ENCODE results near the gene CCNI2. TPM values are rescaled to one million over a fixed set of nuclear protein-coding genes. Genes with fewer than 3 reads are reported as not detected.

CCNI2 gene
- polyA plus RNA-seq, 1 donor (not counting 4 experiments of a cell fraction or from before 2014, with no cell fraction given) = not detected

DNA sequence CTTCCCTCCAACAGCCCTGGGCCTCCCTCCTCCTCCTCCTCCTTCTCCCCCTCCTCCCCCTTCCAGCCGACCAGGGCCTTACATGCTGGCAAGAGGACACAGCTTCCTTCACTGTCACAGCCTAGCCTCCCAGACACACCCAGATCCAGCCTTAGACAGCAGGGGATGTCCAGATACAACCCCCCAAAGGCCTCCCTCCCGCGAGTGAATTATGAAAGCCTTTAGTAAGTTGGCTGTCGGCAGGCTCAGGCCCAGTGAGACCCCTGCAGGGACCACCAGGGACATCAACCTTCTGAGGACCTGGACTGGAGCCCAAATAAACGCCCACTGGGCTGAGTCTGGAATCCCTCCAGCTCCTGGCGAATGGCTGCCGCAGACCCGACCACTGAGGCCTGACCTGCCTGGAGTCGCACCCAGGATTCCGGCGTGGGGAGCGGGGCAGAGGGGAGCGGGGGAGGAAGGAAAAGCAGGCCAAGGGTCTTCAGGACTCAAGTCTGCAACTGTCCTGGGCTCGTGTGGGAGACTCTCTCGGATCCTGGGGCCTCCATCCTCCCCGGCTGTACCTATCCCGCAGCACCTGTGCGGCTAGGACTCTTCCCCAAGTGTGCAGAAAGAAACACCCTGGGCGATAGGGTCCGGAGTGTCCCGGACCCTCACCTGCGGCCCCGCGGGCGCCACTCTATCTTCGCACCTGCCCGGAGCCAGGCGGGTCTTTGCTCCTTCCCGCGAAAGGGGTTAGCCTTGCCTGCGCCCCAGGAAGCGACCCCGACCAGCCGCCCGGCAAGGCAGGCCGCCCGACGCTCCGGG, 29.1 kb downstream of the CCNI2 start:
- dilution Hi-C loops (cut with MboI; ENCODE audit: extremely low pct_ligation_motif_present, low sequenced_read_pairs) = no loop called here
- Histone ChIP-seq H3K79me2 (ENCODE audit: control insufficient read depth, insufficient read depth, low read length) (peaks cover 42% of the 10 kb centered on the region), H3K36me3 (ENCODE audit: control insufficient read depth in 2 of 2, extremely low read depth in 1 of 2, insufficient read depth in 2 of 2, low read length in 2 of 2) (peaks cover 0 to 7% of the 10 kb centered on the region in 2 experiments), H2AFZ (ENCODE audit: control insufficient read depth, low read length) (peak overlapping the region; percentile 27), H3K4me1 (ENCODE audit: control insufficient read depth, extremely low read depth, insufficient read depth, low read length) (peaks cover 23% of the 10 kb centered on the region), H3K4me2 (ENCODE audit: control insufficient read depth, extremely low read depth, insufficient read depth, low read depth, low read length) (peak overlapping the region; percentile 78), H3K9ac (ENCODE audit: control insufficient read depth, extremely low read depth, insufficient read depth, low read length) (peak overlapping the region; percentile 43), H3K27me3 (ENCODE audit: control insufficient read depth, extremely low read depth, insufficient read depth, low read length) (no peaks in the 10 kb centered on the region), H3K9me3 (ENCODE audit: control insufficient read depth, low read depth, low read length) (no peaks in the 10 kb centered on the region), H4K20me1 (ENCODE audit: control insufficient read depth, extremely low read depth, insufficient read depth, low read length) (no peaks in the 10 kb centered on the region), H3K4me3 (ENCODE audit: control insufficient read depth in 2 of 3, extremely low read depth in 1 of 3, insufficient read depth in 2 of 3, low read depth in 1 of 3, low read length in 3 of 3) (peak overlapping the region; percentile 69 to 80 (median 69)), H3K27ac (ENCODE audit: control insufficient read depth, insufficient read depth, low read length) (no peak overlapping the region), H3K9me1 (ENCODE audit: control insufficient read depth, extremely low read depth, insufficient read depth, low read length) (peaks cover 2% of the 10 kb centered on the region)
- DNase-seq (ENCODE audit: low read depth, low spot score) = no peak
- no peak for TF ChIP-seq EZH2 (IDR thresholded peaks at IDR 0.05; ENCODE audit: low read length)
- TF ChIP-seq, protein P1, sequence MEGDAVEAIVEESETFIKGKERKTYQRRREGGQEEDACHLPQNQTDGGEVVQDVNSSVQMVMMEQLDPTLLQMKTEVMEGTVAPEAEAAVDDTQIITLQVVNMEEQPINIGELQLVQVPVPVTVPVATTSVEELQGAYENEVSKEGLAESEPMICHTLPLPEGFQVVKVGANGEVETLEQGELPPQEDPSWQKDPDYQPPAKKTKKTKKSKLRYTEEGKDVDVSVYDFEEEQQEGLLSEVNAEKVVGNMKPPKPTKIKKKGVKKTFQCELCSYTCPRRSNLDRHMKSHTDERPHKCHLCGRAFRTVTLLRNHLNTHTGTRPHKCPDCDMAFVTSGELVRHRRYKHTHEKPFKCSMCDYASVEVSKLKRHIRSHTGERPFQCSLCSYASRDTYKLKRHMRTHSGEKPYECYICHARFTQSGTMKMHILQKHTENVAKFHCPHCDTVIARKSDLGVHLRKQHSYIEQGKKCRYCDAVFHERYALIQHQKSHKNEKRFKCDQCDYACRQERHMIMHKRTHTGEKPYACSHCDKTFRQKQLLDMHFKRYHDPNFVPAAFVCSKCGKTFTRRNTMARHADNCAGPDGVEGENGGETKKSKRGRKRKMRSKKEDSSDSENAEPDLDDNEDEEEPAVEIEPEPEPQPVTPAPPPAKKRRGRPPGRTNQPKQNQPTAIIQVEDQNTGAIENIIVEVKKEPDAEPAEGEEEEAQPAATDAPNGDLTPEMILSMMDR (optimal IDR thresholded peaks at IDR 0.05 in 1 of 3, IDR thresholded peaks at IDR 0.05 in 1 of 3, conservative IDR thresholded peaks at IDR 0.05 in 1 of 3; ENCODE audit: extremely low read depth in 1 of 3, insufficient read depth in 2 of 3, low read length in 3 of 3) = no peak
- no peak for FAIRE-seq

DNA sequence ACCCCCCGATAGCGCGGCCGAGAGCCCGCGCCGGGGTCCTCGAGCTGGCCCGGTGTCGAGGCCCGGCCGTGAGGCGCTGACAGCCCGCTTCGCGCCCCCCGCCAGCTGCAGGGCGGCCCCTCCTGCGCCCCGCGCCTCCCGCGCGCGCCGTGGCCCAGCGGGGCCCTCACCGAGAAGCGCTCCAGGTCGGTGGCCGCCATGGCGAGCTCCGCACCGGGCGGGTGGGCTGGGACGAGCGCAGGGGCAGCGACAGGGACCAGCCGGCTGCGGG, 29.6 kb downstream of the CCNI2 start:
- Histone ChIP-seq H3K79me2 (ENCODE audit: control insufficient read depth, insufficient read depth, low read length) (peaks cover 41% of the 10 kb centered on the region), H3K9ac (ENCODE audit: control insufficient read depth, extremely low read depth, insufficient read depth, low read length) (peak overlapping the region; percentile 69), H3K4me2 (ENCODE audit: control insufficient read depth, extremely low read depth, insufficient read depth, low read depth, low read length) (peak overlapping the region; percentile 78), H3K36me3 (ENCODE audit: control insufficient read depth in 2 of 2, extremely low read depth in 1 of 2, insufficient read depth in 2 of 2, low read length in 2 of 2) (peaks cover 0 to 6% of the 10 kb centered on the region in 2 experiments), H3K9me1 (ENCODE audit: control insufficient read depth, extremely low read depth, insufficient read depth, low read length) (peaks cover 2% of the 10 kb centered on the region), H3K4me3 (ENCODE audit: control insufficient read depth in 2 of 3, extremely low read depth in 1 of 3, insufficient read depth in 2 of 3, low read depth in 1 of 3, low read length in 3 of 3) (peak overlapping the region; percentile 69 to 80 (median 69)), H3K27me3 (ENCODE audit: control insufficient read depth, extremely low read depth, insufficient read depth, low read length) (no peaks in the 10 kb centered on the region), H3K9me3 (ENCODE audit: control insufficient read depth, low read depth, low read length) (no peaks in the 10 kb centered on the region), H2AFZ (ENCODE audit: control insufficient read depth, low read length) (no peak overlapping the region), H4K20me1 (ENCODE audit: control insufficient read depth, extremely low read depth, insufficient read depth, low read length) (no peaks in the 10 kb centered on the region), H3K27ac (ENCODE audit: control insufficient read depth, insufficient read depth, low read length) (no peak overlapping the region), H3K4me1 (ENCODE audit: control insufficient read depth, extremely low read depth, insufficient read depth, low read length) (peaks cover 25% of the 10 kb centered on the region)
- FAIRE-seq (no peak), DNase-seq (ENCODE audit: low read depth, low spot score) (no peak)
- TF ChIP-seq, protein P1 (optimal IDR thresholded peaks at IDR 0.05 in 1 of 3, IDR thresholded peaks at IDR 0.05 in 1 of 3, conservative IDR thresholded peaks at IDR 0.05 in 1 of 3; ENCODE audit: extremely low read depth in 1 of 3, insufficient read depth in 2 of 3, low read length in 3 of 3) = no peak
- no peak for TF ChIP-seq EZH2 (IDR thresholded peaks at IDR 0.05; ENCODE audit: low read length)
- dilution Hi-C loops (cut with MboI; ENCODE audit: extremely low pct_ligation_motif_present, low sequenced_read_pairs) = no loop called here

All from keratinocyte (primary cell).